DOHH2 (cell line): Measurements from ENCODE around the gene DCST1.

ENCODE experiments used
- CTCF ChIP-seq: fragments of 200-600 bp; sonication (generic); IDR thresholded peaks from one replicate; pipeline ENCODE4 v1.5.1; 2014; ENCODE audit warnings: antibody characterized with exemption, mild to moderate bottlenecking, low read depth, low read length; ENCODE audit not compliant: poor library complexity, severe bottlenecking
- EZH2phosphoT487 ChIP-seq: fragments of 200-600 bp; sonication (generic); IDR thresholded peaks from 2 replicates; pipeline ENCODE4 v1.6.1; 2017; ENCODE audit warnings: borderline replicate concordance, mild to moderate bottlenecking, antibody characterized with exemption, low read length, moderate library complexity, mixed read lengths

- no peak for TF ChIP-seq CTCF
- TF ChIP-seq EZH2phosphoT487, result no peak
Measured at GRCh38 chr1:155039308-155039669, 5.7 kb downstream of the DCST1 start.
